ENCODE data around the gene ZNF17. TPM values are rescaled to one million over a fixed set of nuclear protein-coding genes. Genes with fewer than 3 reads are reported as not detected.
"Not testable (repeated sequence)": the region's sequence is repeated elsewhere in the genome, so short reads cannot be mapped to it uniquely, and the experiment has no call there.

Gene ZNF17
- total RNA-seq, result 10 to 100 TPM in 7 of 8 experiments, 1 to 10 TPM in 1; 7.8 to 21.6 (median 11.9) TPM

DNA sequence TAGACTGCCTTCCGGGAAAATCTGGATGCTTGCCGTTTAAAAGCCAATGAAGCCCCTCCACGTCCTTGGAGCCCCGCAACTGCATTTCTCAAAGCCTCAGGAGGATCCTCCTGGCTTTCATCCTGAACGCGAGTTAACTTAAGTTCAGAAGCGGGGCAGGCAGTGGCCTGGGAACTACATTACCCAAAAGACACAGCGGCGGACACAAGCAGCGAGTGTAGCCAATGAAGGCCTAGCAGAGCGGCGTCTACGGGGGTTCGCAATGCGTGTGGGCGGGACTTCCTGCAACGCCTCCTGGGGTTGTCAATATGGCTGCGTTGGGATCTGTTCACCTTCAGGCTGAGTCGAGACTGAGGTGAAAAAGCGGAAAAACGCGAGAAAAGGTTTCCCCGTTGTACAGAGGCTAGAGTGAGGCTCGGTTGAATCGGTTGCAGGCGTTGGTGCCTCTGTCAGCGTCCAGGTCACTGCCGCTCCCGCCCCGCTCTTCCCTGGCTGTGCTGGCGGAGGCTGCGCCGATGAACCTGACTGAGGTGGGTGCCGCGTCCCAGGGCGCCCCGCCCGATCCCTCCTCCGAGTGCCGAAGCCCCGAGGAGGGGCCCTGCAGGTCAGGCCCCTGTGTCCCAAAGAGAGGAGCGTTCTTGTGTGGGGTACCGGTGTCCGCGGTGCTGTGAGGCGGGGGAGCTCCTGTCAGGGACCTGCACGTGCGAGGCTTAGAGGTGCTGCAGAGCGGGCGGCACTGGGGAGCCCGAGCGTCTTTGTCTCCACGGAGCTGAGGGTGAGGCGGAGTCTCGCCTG is at the start of gene ZNF17:
TSS of gene ZNF17 (plus strand) at position 285 of the 795 bp plus-strand sequence. CDS start 2,455 bp downstream, outside the sequence.
- peak within 1 kb of the TSS; percentile 71 to 96 (median 90) for H3K4me3 ChIP-seq
- in situ Hi-C loops (cut with MboI; ENCODE audit: low pct_unique_long_range_greater_than_20kb in 2 of 9, low sequenced_read_pairs in 9 of 9, unreplicated experiment in 9 of 9), result no loop called here
- peak; percentile 97 to 100 (median 99) for ATAC-seq (replicated peaks in 6 of 8)
- H3K27ac ChIP-seq, result peak within 1 kb of the TSS; percentile 50 to 64
- peaks cover 6% of the 10 kb centered on the region in 2 donors for H3K4me1 ChIP-seq (replicated peaks in 1 of 2)
- 0 to 2% (median 0%) methylated on average over 2 to 27 of the region's 55 CpGs; no CpG with 5 or more reads in 2 of the 10 experiments for WGBS, 10 experiments

DNA sequence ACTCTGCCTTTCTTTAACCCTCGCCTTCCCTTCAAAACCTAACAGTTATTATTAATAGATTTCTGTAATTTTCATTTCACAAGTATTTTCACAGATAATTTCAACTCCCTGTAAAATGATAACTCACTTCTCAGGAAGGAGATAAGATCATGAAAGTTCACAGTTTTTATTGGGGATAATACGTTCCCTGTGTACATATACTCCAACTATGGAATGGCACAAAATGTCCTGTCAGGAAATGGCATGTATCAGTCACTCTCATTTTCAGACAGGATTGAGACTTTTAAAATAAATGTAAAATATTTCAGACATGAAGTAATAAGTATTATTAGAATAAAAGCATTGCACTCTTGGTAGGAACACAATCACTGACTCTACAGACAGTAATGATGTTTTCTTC is 48.5 kb upstream of the ZNF17 start:
- Histone ChIP-seq H3K27ac (peak overlapping the region; percentile 81 to 87), H3K4me1 (replicated peaks in 1 of 2) (peaks cover 5 to 6% of the 10 kb centered on the region in 2 donors), H3K4me3 (peak overlapping the region; percentile 37 to 90 (median 76))
- no peak for ATAC-seq (replicated peaks in 6 of 8)
- 57 to 100% (median 80%) methylated on average over 1 to 2 of the region's 2 CpGs; no CpG with 5 or more reads in 3 of the 10 experiments for WGBS, 10 experiments
- in situ Hi-C loops (cut with MboI; ENCODE audit: low pct_unique_long_range_greater_than_20kb in 2 of 9, low sequenced_read_pairs in 9 of 9, unreplicated experiment in 9 of 9), result no loop called here

- peak within 1 kb of the TSS; percentile 81 to 93 for H3K27ac ChIP-seq
- ATAC-seq (replicated peaks in 6 of 8), result peak; percentile 92 to 97 (median 96)
- peak within 1 kb of the TSS; percentile 56 to 90 (median 76) for H3K4me3 ChIP-seq
- H3K4me1 ChIP-seq (replicated peaks in 1 of 2), result peaks cover 5 to 6% of the 10 kb centered on the region in 2 donors
- in situ Hi-C loops (cut with MboI; ENCODE audit: low pct_unique_long_range_greater_than_20kb in 2 of 9, low sequenced_read_pairs in 9 of 9, unreplicated experiment in 9 of 9), result no loop called here
- 0 to 9% (median 0%) methylated on average over 1 to 20 of the region's 47 CpGs; no CpG with 5 or more reads in 4 of the 10 experiments for WGBS, 10 experiments
Observed at GRCh38 chr19:57362997-57363687, 47.8 kb upstream of the ZNF17 start, which contains the start of the genes TRAPPC2B and ZNF547. TRAPPC2B (plus strand) TSS chr19:57363551; CDS start chr19:57364834, 1,283 bp downstream. ZNF547 (plus strand) TSS chr19:57363551; CDS start chr19:57368556, 5,005 bp downstream.

- 0 to 2% (median 0%) methylated on average over 1 to 6 of the region's 18 CpGs; no CpG with 5 or more reads in 2 of the 10 experiments for WGBS, 10 experiments
- Histone ChIP-seq H3K4me1 (replicated peaks in 1 of 2) (peaks cover 5 to 6% of the 10 kb centered on the region in 2 donors), H3K27ac (peak overlapping the region; percentile 81 to 93), H3K4me3 (peak overlapping the region; percentile 56 to 90 (median 76))
- ATAC-seq (replicated peaks in 6 of 8), result peak in 2 of 8 experiments; percentile 6 to 12
- in situ Hi-C loops (cut with MboI; ENCODE audit: low pct_unique_long_range_greater_than_20kb in 2 of 9, low sequenced_read_pairs in 9 of 9, unreplicated experiment in 9 of 9), result no loop called here
Observed at GRCh38 chr19:57363688-57364181, 47.2 kb upstream of the ZNF17 start.

DNA sequence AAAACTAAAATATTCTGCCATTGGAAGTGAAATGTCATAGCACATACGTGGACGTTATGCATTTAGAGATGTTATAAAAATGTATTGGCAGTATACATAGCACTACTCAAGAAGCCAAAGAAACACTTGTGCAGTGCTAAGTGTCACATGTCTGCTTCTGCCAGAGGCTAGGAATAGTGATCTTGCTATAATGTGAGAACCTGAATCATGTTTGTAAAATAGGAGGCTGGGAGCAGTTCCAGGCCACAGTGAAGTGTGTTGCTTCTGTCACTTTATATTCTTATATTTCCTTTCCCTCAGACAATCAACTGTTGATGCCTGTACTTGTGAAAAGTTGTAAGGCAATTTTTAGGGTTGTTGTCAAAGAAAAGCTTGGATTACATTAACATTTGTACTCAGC is 44.2 kb upstream of the ZNF17 start:
- no peak overlapping the region for H3K4me3 ChIP-seq
- in situ Hi-C loops (cut with MboI; ENCODE audit: low pct_unique_long_range_greater_than_20kb in 2 of 9, low sequenced_read_pairs in 9 of 9, unreplicated experiment in 9 of 9), result no loop called here
- WGBS, 10 experiments, result 69 to 100% (median 100%) methylated on average over 2 of the region's 2 CpGs; no CpG with 5 or more reads in 3 of the 10 experiments

DNA sequence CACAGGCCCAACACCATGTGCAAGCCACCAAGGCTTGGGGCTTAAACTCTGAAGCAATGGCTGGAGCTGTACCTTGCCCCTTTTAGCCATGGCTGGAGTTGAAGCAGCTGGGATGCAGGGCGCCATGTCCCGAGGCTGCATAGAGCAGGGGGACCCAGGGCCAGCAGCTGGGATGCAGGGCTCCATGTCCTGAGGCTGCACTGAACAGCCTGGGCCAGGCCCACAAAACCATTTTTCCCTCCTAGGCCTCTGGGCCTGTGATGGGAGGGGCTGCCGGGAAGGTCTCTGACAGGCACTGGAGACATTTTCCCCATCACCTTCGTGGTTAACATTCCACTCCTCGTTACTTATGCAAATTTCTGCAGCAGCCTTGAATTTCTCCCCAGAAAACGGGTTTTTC is 36.8 kb upstream of the ZNF17 start:
- no peak for ATAC-seq (replicated peaks in 6 of 8)
- Histone ChIP-seq H3K4me1 (replicated peaks in 1 of 2) (no peaks in the 10 kb centered on the region), H3K4me3 (no peak overlapping the region), H3K27ac (no peak overlapping the region)
- in situ Hi-C loops (cut with MboI; ENCODE audit: low pct_unique_long_range_greater_than_20kb in 2 of 9, low sequenced_read_pairs in 9 of 9, unreplicated experiment in 9 of 9), result no loop called here
- WGBS, 10 experiments, result 65 to 100% (median 87%) methylated on average over 2 to 5 of the region's 6 CpGs; no CpG with 5 or more reads in 2 of the 10 experiments

More for the DNA sequence above, 44.2 kb upstream of the ZNF17 start:
- peaks cover 5 to 6% of the 10 kb centered on the region in 2 donors for H3K4me1 ChIP-seq (replicated peaks in 1 of 2)
- H3K27ac ChIP-seq, result no peak overlapping the region
- ATAC-seq (replicated peaks in 6 of 8), result no peak

DNA sequence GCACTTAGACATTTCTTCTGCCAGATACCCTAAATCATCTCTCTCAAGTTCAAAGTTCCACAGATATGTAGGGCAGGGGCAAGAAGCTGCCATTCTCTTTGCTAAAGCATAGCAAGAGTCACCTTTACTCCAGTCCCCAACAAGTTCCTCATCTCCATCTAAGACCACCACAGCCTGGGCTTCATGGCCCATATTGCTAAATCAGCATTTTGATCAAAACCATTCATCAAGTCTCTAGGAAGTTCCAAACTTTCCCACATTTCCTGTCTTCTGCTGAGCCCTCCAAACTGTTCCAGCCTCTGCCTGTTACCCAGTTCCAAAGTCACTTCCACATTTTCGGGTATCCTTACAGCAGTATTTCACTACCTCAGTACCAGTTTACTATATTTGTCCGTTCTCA is 36.3 kb upstream of the ZNF17 start:
- H3K4me1 ChIP-seq (replicated peaks in 1 of 2); H3K27ac ChIP-seq; ATAC-seq (replicated peaks in 6 of 8); in situ Hi-C loops (cut with MboI; ENCODE audit: low pct_unique_long_range_greater_than_20kb in 2 of 9, low sequenced_read_pairs in 9 of 9, unreplicated experiment in 9 of 9); H3K4me3 ChIP-seq: not testable (repeated sequence)
- WGBS, 10 experiments, result 80 to 100% (median 100%) methylated on average over 1 to 2 of the region's 2 CpGs; no CpG with 5 or more reads in 1 of the 10 experiments

GRCh38 chr19:57376151-57376550 is 34.8 kb upstream of the ZNF17 start:
- no peak overlapping the region for H3K4me3 ChIP-seq
- no peak overlapping the region for H3K27ac ChIP-seq
- in situ Hi-C loops (cut with MboI; ENCODE audit: low pct_unique_long_range_greater_than_20kb in 2 of 9, low sequenced_read_pairs in 9 of 9, unreplicated experiment in 9 of 9), result no loop called here
- ATAC-seq (replicated peaks in 6 of 8), result peak in 2 of 8 experiments; percentile 86 to 91
- H3K4me1 ChIP-seq (replicated peaks in 1 of 2), result no peaks in the 10 kb centered on the region
- WGBS, 10 experiments, result 0 to 100% (median 95%) methylated on average over 1 to 5 of the region's 6 CpGs; no CpG with 5 or more reads in 5 of the 10 experiments

DNA sequence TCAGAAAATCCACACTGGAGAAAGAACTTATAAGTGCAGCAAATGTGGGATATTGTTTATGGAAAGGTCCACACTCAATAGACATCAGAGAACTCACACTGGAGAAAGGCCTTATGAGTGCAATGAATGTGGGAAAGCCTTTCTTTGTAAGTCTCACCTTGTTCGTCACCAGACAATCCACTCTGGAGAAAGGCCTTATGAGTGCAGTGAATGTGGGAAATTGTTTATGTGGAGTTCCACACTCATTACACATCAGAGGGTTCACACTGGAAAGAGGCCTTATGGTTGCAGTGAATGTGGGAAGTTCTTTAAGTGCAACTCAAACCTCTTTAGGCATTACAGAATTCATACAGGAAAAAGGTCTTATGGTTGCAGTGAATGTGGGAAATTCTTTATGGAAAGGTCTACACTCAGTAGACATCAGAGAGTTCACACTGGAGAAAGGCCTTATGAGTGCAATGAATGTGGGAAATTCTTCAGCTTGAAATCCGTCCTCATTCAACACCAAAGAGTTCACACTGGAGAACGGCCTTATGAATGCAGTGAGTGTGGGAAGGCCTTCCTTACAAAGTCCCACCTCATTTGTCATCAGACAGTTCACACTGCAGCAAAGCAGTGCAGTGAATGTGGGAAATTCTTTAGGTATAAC is 33.3 kb upstream of the ZNF17 start:
- in situ Hi-C loops (cut with MboI; ENCODE audit: low pct_unique_long_range_greater_than_20kb in 2 of 9, low sequenced_read_pairs in 9 of 9, unreplicated experiment in 9 of 9), result no loop called here
- Histone ChIP-seq H3K4me1 (replicated peaks in 1 of 2) (no peaks in the 10 kb centered on the region), H3K27ac (no peak overlapping the region), H3K4me3 (no peak overlapping the region)
- ATAC-seq (replicated peaks in 6 of 8), result no peak
- 17 to 94% (median 83%) methylated on average over 1 to 3 of the region's 3 CpGs; no CpG with 5 or more reads in 2 of the 10 experiments for WGBS, 10 experiments

DNA sequence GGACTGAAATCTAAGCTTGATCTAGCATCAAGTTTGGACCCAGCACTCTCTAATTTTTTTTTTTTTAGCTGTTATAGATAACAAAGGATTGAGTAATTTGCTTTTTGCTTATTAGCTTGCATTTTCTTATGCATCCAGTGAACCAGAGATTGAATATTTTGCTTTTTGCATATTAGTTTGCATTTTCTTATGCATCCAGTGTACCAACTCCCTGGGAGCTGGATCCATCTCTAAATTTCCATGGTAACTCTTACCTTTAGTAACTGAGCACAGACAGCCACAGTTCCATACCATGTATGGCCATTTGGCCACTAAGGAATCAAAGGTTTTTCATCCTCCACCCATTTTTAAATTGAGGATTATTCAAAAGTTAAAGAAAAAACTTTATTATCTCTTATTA is 30.0 kb upstream of the ZNF17 start:
- Histone ChIP-seq H3K4me1 (replicated peaks in 1 of 2) (no peaks in the 10 kb centered on the region), H3K27ac (no peak overlapping the region), H3K4me3 (no peak overlapping the region)
- in situ Hi-C loops (cut with MboI; ENCODE audit: low pct_unique_long_range_greater_than_20kb in 2 of 9, low sequenced_read_pairs in 9 of 9, unreplicated experiment in 9 of 9), result no loop called here
- peak in 2 of 8 experiments; percentile 77 to 80 for ATAC-seq (replicated peaks in 6 of 8)

DNA sequence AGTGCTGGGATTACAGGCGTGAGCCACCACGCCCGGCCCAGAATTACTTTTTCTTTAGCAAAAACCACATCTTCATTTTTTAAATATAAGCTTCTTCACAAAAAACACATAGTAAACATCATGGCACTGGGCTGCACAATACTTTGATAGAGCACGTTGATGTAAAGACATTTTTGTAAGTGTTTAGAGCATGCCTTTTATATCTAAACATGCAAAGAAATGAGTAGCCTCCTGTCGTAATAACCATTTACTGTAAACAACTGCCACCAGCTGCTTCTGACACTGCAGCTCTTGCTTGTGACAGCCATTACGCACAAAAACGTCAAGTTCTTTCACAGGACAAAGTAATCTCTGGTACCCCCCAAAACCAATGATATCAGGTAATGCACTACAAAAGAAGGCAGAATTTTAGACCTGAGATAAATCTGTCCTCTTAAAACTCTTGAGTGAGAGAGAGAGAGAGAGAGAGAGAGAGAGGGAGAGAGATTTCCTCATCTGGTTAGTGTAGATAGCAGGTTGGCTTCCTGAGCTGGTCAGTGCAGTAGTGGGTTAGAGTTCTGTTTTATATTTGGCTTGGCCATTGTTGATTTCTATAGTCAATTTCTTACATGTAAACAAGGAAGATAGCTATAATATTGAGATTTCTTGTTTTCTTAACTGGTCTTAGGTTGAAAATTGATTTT is 28.0 kb upstream of the ZNF17 start:
- no peak for ATAC-seq (replicated peaks in 6 of 8)
- in situ Hi-C loops (cut with MboI; ENCODE audit: low pct_unique_long_range_greater_than_20kb in 2 of 9, low sequenced_read_pairs in 9 of 9, unreplicated experiment in 9 of 9), result no loop called here
- no peaks in the 10 kb centered on the region for H3K4me1 ChIP-seq (replicated peaks in 1 of 2)
- H3K4me3 ChIP-seq, result no peak overlapping the region
- WGBS, 10 experiments, result 25 to 87% (median 68%) methylated on average over 2 to 6 of the region's 7 CpGs
- no peak overlapping the region for H3K27ac ChIP-seq

- H3K27ac ChIP-seq, result peak overlapping the region; percentile 72 to 75
- peaks cover 7 to 20% of the 10 kb centered on the region in 2 donors for H3K4me1 ChIP-seq (replicated peaks in 1 of 2)
- 52 to 100% (median 69%) methylated on average over 3 to 10 of the region's 11 CpGs; no CpG with 5 or more reads in 1 of the 10 experiments for WGBS, 10 experiments
- in situ Hi-C loops (cut with MboI; ENCODE audit: low pct_unique_long_range_greater_than_20kb in 2 of 9, low sequenced_read_pairs in 9 of 9, unreplicated experiment in 9 of 9), result no loop called here
- peak overlapping the region; percentile 10 to 88 (median 23) for H3K4me3 ChIP-seq
- no peak for ATAC-seq (replicated peaks in 6 of 8)
Observed at GRCh38 chr19:57389194-57389729, 21.7 kb upstream of the ZNF17 start.
